Panc1 (cell line): ENCODE data around the gene DHRS2.

Experiments
- CTCF ChIP-seq: fragments of 450-650 bp; IDR thresholded peaks from 2 replicates; pipeline ENCODE4 v1.5.1; 2017; ENCODE audit warnings: mild to moderate bottlenecking
- POLR2AphosphoS5 ChIP-seq: IDR thresholded peaks from 2 replicates; pipeline ENCODE4 v1.6.1; 2012; ENCODE audit warnings: mild to moderate bottlenecking, low read depth, low read length, moderate library complexity

DNA sequence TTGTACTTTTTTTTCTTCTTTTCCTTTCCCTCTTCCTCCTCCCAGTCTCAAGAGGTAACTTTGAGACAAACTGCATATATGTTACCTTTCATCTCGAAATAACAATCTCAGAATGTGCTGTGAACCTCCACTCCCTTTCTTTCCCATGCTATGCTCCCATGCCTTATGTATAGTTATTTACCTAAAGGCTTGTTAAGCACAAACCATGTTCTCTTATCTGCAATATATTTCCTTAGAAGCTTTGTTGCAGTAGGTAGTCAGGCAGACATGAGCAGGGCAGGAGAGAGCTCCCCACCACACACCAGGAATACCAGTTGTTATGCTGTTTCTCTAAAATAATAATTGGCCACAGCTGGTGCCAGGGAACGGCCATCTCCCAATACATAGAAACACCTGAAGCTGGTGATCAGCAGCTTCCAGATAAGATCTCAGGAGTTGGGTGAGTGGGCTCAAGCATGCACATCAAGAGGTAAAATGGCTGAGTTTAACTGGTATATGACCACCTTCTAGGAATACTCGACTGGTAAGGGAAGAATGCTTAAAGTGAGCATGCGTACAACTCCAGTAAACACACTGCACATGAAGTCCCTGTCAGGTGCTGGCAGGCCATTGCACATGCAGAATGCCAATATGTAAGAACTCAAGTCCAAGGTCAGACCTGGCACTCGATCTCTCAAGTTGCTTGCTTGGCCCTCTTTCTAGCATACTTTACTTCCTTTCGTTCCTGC lies 14.8 kb upstream of the DHRS2 start:
- TF ChIP-seq CTCF (no peak), POLR2AphosphoS5 (no peak)
